PC-3 (cell line): ENCODE measurements around the gene CD244.

ENCODE experiments used
- CTCF ChIP-seq: fragments of 300-600 bp; sonication (generic); conservative IDR thresholded peaks from 2 replicates; pipeline ENCODE4 v1.5.1; 2017; ENCODE audit warnings: antibody characterized with exemption, low read depth, mild to moderate bottlenecking, low read length
- EZH2 ChIP-seq: fragments of 300-600 bp; sonication (generic); IDR thresholded peaks from one replicate; pipeline ENCODE4 v1.6.1; 2017; ENCODE audit warnings: antibody characterized with exemption, mild to moderate bottlenecking, low read length; ENCODE audit not compliant: unreplicated experiment

GRCh38 chr1:160797861-160798273 lies 64.8 kb downstream of the CD244 start:
- no peak for TF ChIP-seq CTCF
- TF ChIP-seq EZH2: no peak
